Measurements from ENCODE around the gene LPP. TPM values are rescaled to one million over a fixed set of nuclear protein-coding genes. Genes with fewer than 3 reads are reported as not detected.

LPP gene
- total RNA-seq, 1 experiment from 2014 or later = 54.0 TPM

DNA sequence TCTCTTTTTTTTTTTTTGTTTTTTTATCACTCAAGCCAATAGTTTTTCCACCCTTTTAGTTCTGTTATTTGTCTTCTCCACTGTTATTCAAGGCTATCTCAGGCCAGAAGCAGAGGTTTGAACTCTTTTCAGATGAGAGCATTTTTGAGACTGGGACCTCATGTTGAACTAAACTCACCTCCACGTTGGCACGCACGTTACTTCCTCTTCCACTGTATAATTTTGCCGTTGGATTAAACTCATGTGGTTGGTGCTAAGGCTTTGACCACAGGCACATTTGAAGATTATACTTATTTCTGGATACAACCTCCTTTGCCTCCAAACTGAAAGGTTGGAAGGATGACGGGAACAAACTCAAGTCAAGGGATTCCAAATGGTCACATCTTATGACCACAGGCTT lies 516.5 kb downstream of the LPP start:
- ChIA-PET RAD21 (ENCODE audit: low non-redundant PET in 1 of 2, low total read pairs in 2 of 2, uncharacterized antibody in 2 of 2, unreplicated experiment in 2 of 2) (no interaction called here), CTCF (no interaction called here), POLR2A (no interaction called here)
- DNase-seq (ENCODE audit: low read depth, low spot score) (no peak), ATAC-seq (no peak)
- intact Hi-C loops (cut with micrococcal nuclease) = no loop called here
- H3K79me2 ChIP-seq (ENCODE audit: insufficient read depth, low read length) = no peaks in the 10 kb centered on the region
- no peak overlapping the region for H3K4me3 ChIP-seq (replicated peaks in 1 of 2; ENCODE audit: low read depth in 1 of 2, low read length in 2 of 2)
- BruUV-seq (replicated peaks) = no TSS peak
- H3K27me3 ChIP-seq (ENCODE audit: insufficient read depth, low read length) = no peaks in the 10 kb centered on the region
- H3K4me2 ChIP-seq (ENCODE audit: low read length) = no peak overlapping the region
- H3K9ac ChIP-seq (ENCODE audit: low read length) = no peak overlapping the region
- H3K9me2 ChIP-seq (ENCODE audit: insufficient read depth) = no peaks in the 10 kb centered on the region
- no peak overlapping the region for H2AFZ ChIP-seq (ENCODE audit: low read depth, low read length, poor library complexity, severe bottlenecking)
- H3K4me1 ChIP-seq (ENCODE audit: control insufficient read depth in 1 of 2, insufficient read depth in 2 of 2, low read length in 2 of 2) = no peaks in the 10 kb centered on the region
- H3K27ac ChIP-seq (ENCODE audit: low read depth, low read length) = no peak overlapping the region
- H3K36me3 ChIP-seq (ENCODE audit: control insufficient read depth in 1 of 2, insufficient read depth in 2 of 2, low read length in 2 of 2) = no peaks in the 10 kb centered on the region
- no peak for TF ChIP-seq CEBPB (IDR thresholded peaks at IDR 0.05; ENCODE audit: low read depth)
- TF ChIP-seq POLR2AphosphoS5 (IDR thresholded peaks at IDR 0.05; ENCODE audit: low read depth, low read length) = no peak
- no peak for TF ChIP-seq RAD21 (IDR thresholded peaks at IDR 0.05; ENCODE audit: low read depth)
- no peak for TF ChIP-seq YY1 (IDR thresholded peaks at IDR 0.05; ENCODE audit: extremely low read depth, insufficient replicate concordance, low read depth, low read length)
- no peak for TF ChIP-seq TCF7L2 (IDR thresholded peaks at IDR 0.05; ENCODE audit: borderline replicate concordance, extremely low read depth, insufficient read depth, insufficient read length)
- TF ChIP-seq ZFX (IDR thresholded peaks at IDR 0.05) = no peak
- TF ChIP-seq FOSL1 (IDR thresholded peaks at IDR 0.05; ENCODE audit: low read depth) = no peak
- no peak for TF ChIP-seq POLR2A (IDR thresholded peaks at IDR 0.05; ENCODE audit: borderline replicate concordance, extremely low read depth, insufficient read depth, insufficient read length)
- no peak for TF ChIP-seq SP1 (IDR thresholded peaks at IDR 0.05; ENCODE audit: low read depth)
- no peak for TF ChIP-seq SIN3A (IDR thresholded peaks at IDR 0.05; ENCODE audit: low read depth)
- no peaks in the 10 kb centered on the region for H4K20me1 ChIP-seq (ENCODE audit: insufficient read depth)
- H3K9me3 ChIP-seq (ENCODE audit: control insufficient read depth in 1 of 2, insufficient read depth in 1 of 2, low read depth in 1 of 2, low read length in 2 of 2) = no peaks in the 10 kb centered on the region

DNA sequence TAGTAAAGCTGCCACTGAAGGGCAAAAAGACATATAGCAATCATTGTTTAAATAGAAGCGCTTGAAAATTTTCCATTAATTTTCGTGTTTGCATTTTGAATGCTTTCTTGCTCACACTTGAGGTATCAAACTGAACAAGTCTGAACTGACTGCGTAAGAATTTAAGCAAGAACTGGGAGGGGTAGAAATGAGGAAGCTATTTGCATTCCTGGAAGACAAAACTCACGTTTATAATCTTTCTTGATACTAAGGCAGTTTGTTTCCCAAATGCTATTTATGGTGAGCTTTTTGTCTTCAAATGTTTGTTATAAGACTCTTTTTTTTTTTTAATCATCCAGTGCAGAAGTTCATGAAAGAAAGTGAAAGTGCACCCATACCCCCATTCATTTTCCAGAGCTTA lies 518.0 kb downstream of the LPP start:
- Histone ChIP-seq H3K79me2 (ENCODE audit: insufficient read depth, low read length) (no peaks in the 10 kb centered on the region), H3K4me3 (replicated peaks in 1 of 2; ENCODE audit: low read depth in 1 of 2, low read length in 2 of 2) (no peak overlapping the region), H3K36me3 (ENCODE audit: control insufficient read depth in 1 of 2, insufficient read depth in 2 of 2, low read length in 2 of 2) (no peaks in the 10 kb centered on the region), H3K4me2 (ENCODE audit: low read length) (no peak overlapping the region), H3K9me3 (ENCODE audit: control insufficient read depth in 1 of 2, insufficient read depth in 1 of 2, low read depth in 1 of 2, low read length in 2 of 2) (no peaks in the 10 kb centered on the region), H2AFZ (ENCODE audit: low read depth, low read length, poor library complexity, severe bottlenecking) (no peak overlapping the region), H3K9me2 (ENCODE audit: insufficient read depth) (no peaks in the 10 kb centered on the region), H4K20me1 (ENCODE audit: insufficient read depth) (no peaks in the 10 kb centered on the region), H3K4me1 (ENCODE audit: control insufficient read depth in 1 of 2, insufficient read depth in 2 of 2, low read length in 2 of 2) (no peaks in the 10 kb centered on the region), H3K27ac (ENCODE audit: low read depth, low read length) (no peak overlapping the region), H3K9ac (ENCODE audit: low read length) (no peak overlapping the region), H3K27me3 (ENCODE audit: insufficient read depth, low read length) (no peaks in the 10 kb centered on the region)
- no TSS peak for BruUV-seq (replicated peaks)
- RAD21 ChIA-PET (ENCODE audit: low non-redundant PET in 1 of 2, low total read pairs in 2 of 2, uncharacterized antibody in 2 of 2, unreplicated experiment in 2 of 2) = no interaction called here
- DNase-seq (ENCODE audit: low read depth, low spot score) (no peak), ATAC-seq (no peak)
- intact Hi-C loops (cut with micrococcal nuclease) = no loop called here
- CTCF ChIA-PET = no interaction called here
- POLR2A ChIA-PET = no interaction called here
- TF ChIP-seq ZBTB33 (IDR thresholded peaks at IDR 0.05; ENCODE audit: extremely low read depth, insufficient replicate concordance, low read length) (no peak), POLR2AphosphoS5 (IDR thresholded peaks at IDR 0.05; ENCODE audit: low read depth, low read length) (no peak), JUND (IDR thresholded peaks at IDR 0.05) (no peak), ZFX (IDR thresholded peaks at IDR 0.05) (no peak), CTCF (IDR thresholded peaks at IDR 0.05 in 2 of 3, conservative IDR thresholded peaks at IDR 0.05 in 1 of 3; ENCODE audit: borderline replicate concordance in 1 of 3, insufficient read depth in 1 of 3, low read depth in 2 of 3, low read length in 2 of 3) (no peak), TCF7L2 (IDR thresholded peaks at IDR 0.05; ENCODE audit: borderline replicate concordance, extremely low read depth, insufficient read depth, insufficient read length) (no peak), YY1 (IDR thresholded peaks at IDR 0.05; ENCODE audit: extremely low read depth, insufficient replicate concordance, low read depth, low read length) (no peak), CBX3 (IDR thresholded peaks at IDR 0.05; ENCODE audit: low read depth) (no peak), ZNF274 (IDR thresholded peaks at IDR 0.05; ENCODE audit: low read depth, low read length) (no peak), SRF (IDR thresholded peaks at IDR 0.05; ENCODE audit: low read depth) (no peak), EGR1 (IDR thresholded peaks at IDR 0.05; ENCODE audit: low read depth) (no peak), ELF1 (IDR thresholded peaks at IDR 0.05; ENCODE audit: borderline replicate concordance, low read depth) (no peak)
- TF ChIP-seq, protein P1, sequence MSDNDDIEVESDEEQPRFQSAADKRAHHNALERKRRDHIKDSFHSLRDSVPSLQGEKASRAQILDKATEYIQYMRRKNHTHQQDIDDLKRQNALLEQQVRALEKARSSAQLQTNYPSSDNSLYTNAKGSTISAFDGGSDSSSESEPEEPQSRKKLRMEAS (IDR thresholded peaks at IDR 0.05) = no peak
